Umbilical cord (tissue), 2 donors: ENCODE data around the gene SLC66A3. TPM values are rescaled to one million over a fixed set of nuclear protein-coding genes. Genes with fewer than 3 reads are reported as not detected.

ENCODE experiments used
- DNase-seq: peaks from one replicate; pipeline ENCODE4 v3.0.0-alpha.2; 2015; ENCODE audit warnings: low spot score
- total RNA-seq: library from RNA; depleted of rRNA; stranded (reverse); fragments of >200 nt; gene quantifications from one replicate; pipeline ENCODE4 v1.2.3, GENCODE V29; 2014; ENCODE audit warnings: low replicate concordance; ENCODE audit not compliant: insufficient read depth

Gene SLC66A3
- total RNA-seq, 1 donor from 2014 or later: 84.7 TPM

GRCh38 chr2:11213975-11214374, 58.7 kb downstream of the SLC66A3 start:
- DNase-seq: no peak

DNA sequence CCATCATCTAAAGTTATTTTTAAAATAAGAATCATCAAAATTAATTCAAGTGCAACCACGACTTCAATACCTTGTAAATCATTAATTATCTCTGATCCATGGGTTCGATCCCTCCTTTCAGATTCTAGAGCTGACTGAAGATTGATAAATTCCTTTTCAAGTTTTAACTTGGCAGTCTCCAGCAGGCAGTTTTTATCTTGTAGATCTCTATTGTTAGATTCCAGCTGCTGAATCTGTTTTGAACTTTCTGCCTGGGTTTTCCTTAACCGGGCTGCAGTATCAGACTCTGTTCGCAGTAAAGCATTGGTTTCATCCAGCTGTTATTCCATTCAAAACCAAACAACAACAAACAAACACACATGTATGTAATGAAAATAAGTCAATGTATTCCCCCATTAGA, 59.5 kb downstream of the SLC66A3 start:
- DNase-seq: no peak

DNA sequence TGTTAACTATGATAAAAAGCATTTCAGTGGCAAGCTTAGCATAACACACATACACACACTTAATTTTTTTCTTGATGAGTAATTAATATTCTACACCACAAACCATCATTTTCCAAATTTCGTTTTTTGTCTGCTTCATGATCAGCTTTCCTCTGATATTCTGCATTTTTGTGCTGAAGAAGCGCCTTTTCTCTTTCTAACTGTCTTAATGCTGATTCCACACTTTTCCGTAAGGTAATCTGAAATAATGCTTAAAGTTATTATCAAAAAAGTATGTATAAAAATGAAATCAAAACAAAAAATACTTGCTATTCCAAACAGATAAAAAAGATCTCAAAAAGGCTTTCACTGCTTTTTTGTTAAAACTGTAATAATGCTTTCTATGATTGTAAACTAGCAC, 60.1 kb downstream of the SLC66A3 start:
- no peak for DNase-seq

DNA sequence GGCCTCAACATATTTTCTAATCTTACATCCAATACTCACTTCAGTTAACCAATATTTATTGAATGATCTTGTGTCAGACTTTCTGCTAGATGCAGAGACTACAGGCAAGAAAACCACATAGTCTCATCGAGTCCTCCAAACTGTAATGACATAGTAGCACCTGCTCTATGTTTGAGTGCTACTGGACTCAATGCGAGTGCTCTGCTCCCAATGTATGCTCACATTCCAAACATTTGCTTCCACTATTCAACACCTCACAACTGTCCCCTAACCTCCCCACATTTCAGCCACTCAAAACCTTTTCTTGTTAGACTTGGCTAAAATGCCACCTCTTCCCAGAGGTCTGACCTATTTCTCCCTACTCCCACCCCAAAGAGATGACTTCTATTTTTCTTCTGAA, 65.2 kb downstream of the SLC66A3 start:
- DNase-seq: no peak

DNA sequence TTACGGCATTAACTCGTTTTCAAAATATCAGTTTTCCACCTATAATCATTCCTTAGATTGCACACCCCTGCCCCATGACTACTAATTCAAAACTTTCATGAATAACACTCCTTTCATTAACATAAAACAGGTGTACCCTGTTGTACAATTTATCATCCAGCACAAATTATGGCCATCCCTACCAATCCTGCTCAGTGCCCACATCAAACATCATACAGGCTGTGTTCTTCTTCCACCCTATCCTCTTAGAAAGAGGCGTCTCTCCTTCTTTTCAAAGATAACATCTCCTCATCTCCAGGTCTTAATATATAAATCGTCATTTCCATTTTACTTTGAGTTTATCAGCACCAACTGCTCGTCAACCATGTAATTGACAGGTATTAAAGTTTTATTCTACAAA, 67.6 kb downstream of the SLC66A3 start:
- DNase-seq: no peak

DNA sequence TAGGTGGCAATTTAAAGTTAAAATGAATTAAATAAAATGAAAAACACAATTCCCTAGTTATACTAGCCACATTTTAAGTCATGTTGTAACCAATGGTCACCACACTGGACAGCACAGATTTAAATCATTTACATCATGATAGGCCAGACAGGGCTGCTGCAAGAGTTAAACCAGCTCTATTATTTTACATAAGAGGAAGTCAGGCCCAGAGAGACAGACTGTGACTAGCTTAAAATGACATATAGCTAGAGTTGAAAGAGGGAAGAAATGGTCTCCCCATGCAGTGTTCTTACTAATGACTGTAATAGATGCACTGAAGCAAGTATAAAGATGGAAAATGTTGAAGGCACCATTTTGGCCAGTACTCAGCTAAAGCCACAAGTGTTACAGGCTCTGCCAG, 69.6 kb downstream of the SLC66A3 start:
- no peak for DNase-seq

DNA sequence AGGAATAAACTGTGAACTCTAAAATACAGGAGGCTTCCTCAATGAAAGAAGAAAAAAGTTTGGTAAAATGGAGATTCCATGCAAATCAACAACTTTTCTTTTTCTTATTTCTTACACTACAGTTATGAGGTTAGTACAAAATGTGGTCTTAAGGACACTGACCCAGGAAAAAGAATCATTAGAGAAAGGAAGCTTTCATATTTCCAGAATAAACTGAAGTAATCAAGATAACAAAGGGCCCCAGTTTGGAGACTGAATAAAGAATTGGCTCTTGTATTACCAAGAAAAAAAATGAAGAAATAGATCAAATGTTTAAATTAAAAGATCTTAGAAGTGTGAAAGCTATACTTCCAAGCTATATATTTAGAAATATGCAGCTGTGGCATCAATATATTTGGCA, 72.3 kb downstream of the SLC66A3 start:
- no peak for DNase-seq

Other genes with a start within 250 kb of the SLC66A3 start
- 2.6 TPM for gene KCNF1, start 243.5 kb upstream of the SLC66A3 start, total RNA-seq
- 106 TPM for gene ROCK2, start 189.2 kb downstream of the SLC66A3 start, total RNA-seq